Kasumi-1 (cell line): ENCODE results near the gene NDUFB11.
A peak's percentile ranks its signal among the peaks of the same experiment; 100 is the strongest.
"Not testable (repeated sequence)": the region's sequence is repeated elsewhere in the genome, so short reads cannot be mapped to it uniquely, and the experiment has no call there.

Source experiments
- DNase-seq, 2 experiments: peaks; one replicate each; lab custom pipeline; 2025; lab: John Stamatoyannopoulos, UW

The NDUFB11 gene

GRCh38 chrX:47146121-47146935 is 1.8 kb upstream of the NDUFB11 start:
- no peak for DNase-seq

GRCh38 chrX:47145395-47146120 is 1.1 kb upstream of the NDUFB11 start:
- no peak for DNase-seq

- peak; percentile 4 to 7 for DNase-seq
Observed at GRCh38 chrX:47143894-47144625, 442 bp downstream of the NDUFB11 start.

GRCh38 chrX:47138171-47138570 is 6.3 kb downstream of the NDUFB11 start:
- DNase-seq, result no peak

- DNase-seq, result not testable (repeated sequence)
Observed at GRCh38 chrX:47135650-47136049, 8.9 kb downstream of the NDUFB11 start.

- no peak for DNase-seq
Observed at GRCh38 chrX:47133493-47133892, 11.0 kb downstream of the NDUFB11 start.

GRCh38 chrX:47129899-47130358 is 14.6 kb downstream of the NDUFB11 start:
- no peak for DNase-seq

GRCh38 chrX:47129157-47129898 is 15.2 kb downstream of the NDUFB11 start:
- DNase-seq, result peak; percentile 92

GRCh38 chrX:47124466-47124865 is 20.0 kb downstream of the NDUFB11 start:
- DNase-seq, result not testable (repeated sequence)

- not testable (repeated sequence) for DNase-seq
Observed at GRCh38 chrX:47116551-47117110, 27.9 kb downstream of the NDUFB11 start.

- DNase-seq, result no peak
Observed at GRCh38 chrX:47112316-47112954, 32.1 kb downstream of the NDUFB11 start.

- not testable (repeated sequence) for DNase-seq
Observed at GRCh38 chrX:47110936-47111615, 33.4 kb downstream of the NDUFB11 start.

- no peak for DNase-seq
Observed at GRCh38 chrX:47101206-47101605, 43.3 kb downstream of the NDUFB11 start.

GRCh38 chrX:47098338-47099094 is 46.0 kb downstream of the NDUFB11 start:
- DNase-seq, result no peak

GRCh38 chrX:47097018-47097417 is 47.5 kb downstream of the NDUFB11 start:
- no peak for DNase-seq

GRCh38 chrX:47093860-47094259 is 50.6 kb downstream of the NDUFB11 start:
- no peak for DNase-seq

GRCh38 chrX:47093248-47093647 is 51.3 kb downstream of the NDUFB11 start:
- peak; percentile 26 to 52 for DNase-seq
